Measurements from ENCODE around the gene COA3. TPM values are rescaled to one million over a fixed set of nuclear protein-coding genes. Genes with fewer than 3 reads are reported as not detected.

COA3 gene
- polyA plus RNA-seq, 4 donors: 101 to 317 (median 296) TPM

DNA sequence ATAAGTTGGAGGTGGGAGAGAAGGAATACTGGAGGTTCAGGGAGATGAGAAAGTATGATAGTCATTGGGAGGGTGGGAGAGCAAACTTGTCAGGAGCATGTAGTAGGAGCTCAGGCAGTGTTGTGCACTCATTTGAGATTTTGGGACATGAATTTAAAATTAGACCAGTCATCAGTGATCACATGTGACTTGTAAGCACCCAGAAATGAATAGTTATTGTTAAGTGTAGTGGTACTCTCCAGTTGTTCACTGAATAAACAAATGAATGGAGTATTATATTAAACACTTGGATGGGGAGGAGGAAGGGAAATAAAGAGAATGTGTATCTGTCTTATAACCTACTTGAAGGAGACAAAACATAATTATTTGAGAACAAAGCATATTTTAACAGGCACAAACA lies 32.5 kb upstream of the COA3 start:
- peaks cover 0 to 10% (median 0%) of the 10 kb centered on the region in 3 donors for H3K36me3 ChIP-seq (ENCODE audit: control insufficient read depth in 3 of 3, insufficient read depth in 2 of 3, low read depth in 1 of 3, low read length in 3 of 3)
- H3K27ac ChIP-seq (ENCODE audit: low read depth in 1 of 3, low read length in 2 of 3): no peak overlapping the region
- FAIRE-seq: no peak
- no peaks in the 10 kb centered on the region for H3K27me3 ChIP-seq (ENCODE audit: control insufficient read depth in 3 of 3, insufficient read depth in 3 of 3, low read length in 3 of 3)
- DNase-seq: no peak
- H3K4me3 ChIP-seq (ENCODE audit: low read depth in 1 of 3, low read length in 3 of 3): no peak overlapping the region
- peaks cover 0 to 14% (median 6%) of the 10 kb centered on the region in 3 donors for H3K4me1 ChIP-seq (ENCODE audit: control insufficient read depth in 3 of 3, insufficient read depth in 2 of 3, low read depth in 1 of 3, low read length in 2 of 3)
- H3K9me3 ChIP-seq (ENCODE audit: control insufficient read depth in 2 of 2, insufficient read depth in 1 of 2, low read depth in 1 of 2, low read length in 1 of 2): no peaks in the 10 kb centered on the region

DNA sequence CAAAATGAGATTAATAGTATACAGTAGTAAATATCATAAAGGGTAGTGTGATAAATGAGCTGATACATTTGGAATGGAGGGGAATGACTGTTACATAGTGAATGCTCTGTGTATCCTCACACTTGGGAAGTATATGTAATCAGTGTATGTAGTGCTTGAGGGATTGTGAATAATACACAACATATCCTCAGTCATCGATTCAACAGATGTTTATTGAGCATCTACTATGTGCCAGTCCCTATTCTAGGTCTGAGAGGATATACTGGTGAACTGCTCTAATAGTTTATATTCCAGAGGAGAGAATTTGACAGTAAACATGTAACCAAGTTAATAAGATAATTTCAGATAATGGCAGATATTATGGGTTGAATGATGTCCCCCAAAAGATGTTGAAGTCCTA lies 29.0 kb upstream of the COA3 start:
- no peak overlapping the region for H3K4me3 ChIP-seq (ENCODE audit: low read depth in 1 of 3, low read length in 3 of 3)
- H3K4me1 ChIP-seq (ENCODE audit: control insufficient read depth in 3 of 3, insufficient read depth in 2 of 3, low read depth in 1 of 3, low read length in 2 of 3): peaks cover 0 to 6% (median 0%) of the 10 kb centered on the region in 3 donors
- no peaks in the 10 kb centered on the region for H3K9me3 ChIP-seq (ENCODE audit: control insufficient read depth in 2 of 2, insufficient read depth in 1 of 2, low read depth in 1 of 2, low read length in 1 of 2)
- H3K36me3 ChIP-seq (ENCODE audit: control insufficient read depth in 3 of 3, insufficient read depth in 2 of 3, low read depth in 1 of 3, low read length in 3 of 3): peaks cover 0 to 3% (median 0%) of the 10 kb centered on the region in 3 donors
- no peak for FAIRE-seq
- H3K27ac ChIP-seq (ENCODE audit: low read depth in 1 of 3, low read length in 2 of 3): no peak overlapping the region
- DNase-seq: no peak
- WGBS, 3 donors: 95 to 100% (median 100%) methylated on average over 1 of the region's 1 CpG
- no peaks in the 10 kb centered on the region for H3K27me3 ChIP-seq (ENCODE audit: control insufficient read depth in 3 of 3, insufficient read depth in 3 of 3, low read length in 3 of 3)

DNA sequence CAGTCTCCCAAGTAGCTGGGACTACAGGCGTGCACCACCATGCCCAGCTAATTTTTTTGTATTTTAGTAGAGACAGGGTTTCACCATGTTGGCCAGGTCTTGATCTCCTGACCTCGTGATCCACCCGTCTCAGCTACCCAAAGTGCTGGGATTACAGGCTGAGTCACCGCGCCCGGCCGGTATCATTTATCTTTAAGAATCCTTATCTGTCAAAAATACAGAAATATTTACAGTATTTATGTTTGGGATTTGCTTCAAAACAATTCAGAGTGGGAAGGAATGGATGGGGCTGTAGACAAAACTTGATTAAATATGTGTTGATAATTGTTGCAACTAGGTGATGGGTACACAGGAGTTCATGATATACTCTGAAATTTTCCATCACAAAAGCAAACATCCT lies 22.7 kb upstream of the COA3 start:
- Histone ChIP-seq H3K36me3 (ENCODE audit: control insufficient read depth in 3 of 3, insufficient read depth in 2 of 3, low read depth in 1 of 3, low read length in 3 of 3) (peaks cover 11 to 49% (median 15%) of the 10 kb centered on the region in 3 donors), H3K4me1 (ENCODE audit: control insufficient read depth in 3 of 3, insufficient read depth in 2 of 3, low read depth in 1 of 3, low read length in 2 of 3) (peaks cover 0 to 3% (median 0%) of the 10 kb centered on the region in 3 donors), H3K4me3 (ENCODE audit: low read depth in 1 of 3, low read length in 3 of 3) (no peak overlapping the region), H3K9me3 (ENCODE audit: control insufficient read depth in 2 of 2, insufficient read depth in 1 of 2, low read depth in 1 of 2, low read length in 1 of 2) (no peaks in the 10 kb centered on the region), H3K27ac (ENCODE audit: low read depth in 1 of 3, low read length in 2 of 3) (no peak overlapping the region), H3K27me3 (ENCODE audit: control insufficient read depth in 3 of 3, insufficient read depth in 3 of 3, low read length in 3 of 3) (no peaks in the 10 kb centered on the region)
- 88 to 92% (median 89%) methylated on average over 7 of the region's 7 CpGs for WGBS, 3 donors
- DNase-seq (no peak), FAIRE-seq (no peak)

GRCh38 chr17:42819939-42820535 lies 21.5 kb upstream of the COA3 start:
- Histone ChIP-seq H3K27me3 (ENCODE audit: control insufficient read depth in 3 of 3, insufficient read depth in 3 of 3, low read length in 3 of 3) (no peaks in the 10 kb centered on the region), H3K36me3 (ENCODE audit: control insufficient read depth in 3 of 3, insufficient read depth in 2 of 3, low read depth in 1 of 3, low read length in 3 of 3) (peaks cover 17 to 54% (median 23%) of the 10 kb centered on the region in 3 donors), H3K9me3 (ENCODE audit: control insufficient read depth in 2 of 2, insufficient read depth in 1 of 2, low read depth in 1 of 2, low read length in 1 of 2) (no peaks in the 10 kb centered on the region), H3K4me1 (ENCODE audit: control insufficient read depth in 3 of 3, insufficient read depth in 2 of 3, low read depth in 1 of 3, low read length in 2 of 3) (peaks cover 0 to 3% (median 0%) of the 10 kb centered on the region in 3 donors), H3K4me3 (ENCODE audit: low read depth in 1 of 3, low read length in 3 of 3) (no peak overlapping the region), H3K27ac (ENCODE audit: low read depth in 1 of 3, low read length in 2 of 3) (no peak overlapping the region)
- FAIRE-seq (no peak), DNase-seq (peak; percentile 66 to 74)
- WGBS, 3 donors: 27 to 31% (median 28%) methylated on average over 2 of the region's 2 CpGs

- DNase-seq (no peak), FAIRE-seq (no peak)
- Histone ChIP-seq H3K4me1 (ENCODE audit: control insufficient read depth in 3 of 3, insufficient read depth in 2 of 3, low read depth in 1 of 3, low read length in 2 of 3) (peaks cover 0 to under 1% (median 0%) of the 10 kb centered on the region in 3 donors), H3K36me3 (ENCODE audit: control insufficient read depth in 3 of 3, insufficient read depth in 2 of 3, low read depth in 1 of 3, low read length in 3 of 3) (peaks cover 17 to 59% (median 28%) of the 10 kb centered on the region in 3 donors), H3K4me3 (ENCODE audit: low read depth in 1 of 3, low read length in 3 of 3) (no peak overlapping the region), H3K27me3 (ENCODE audit: control insufficient read depth in 3 of 3, insufficient read depth in 3 of 3, low read length in 3 of 3) (no peaks in the 10 kb centered on the region), H3K27ac (ENCODE audit: low read depth in 1 of 3, low read length in 2 of 3) (no peak overlapping the region), H3K9me3 (ENCODE audit: control insufficient read depth in 2 of 2, insufficient read depth in 1 of 2, low read depth in 1 of 2, low read length in 1 of 2) (no peaks in the 10 kb centered on the region)
- WGBS, 3 donors: 78 to 94% (median 81%) methylated on average over 5 of the region's 5 CpGs
These were observed 19.9 kb upstream of the COA3 start for GRCh38 chr17:42818379-42818778.

- WGBS, 3 donors: 57 to 61% (median 60%) methylated on average over 1 of the region's 1 CpG
- Histone ChIP-seq H3K27ac (ENCODE audit: low read depth in 1 of 3, low read length in 2 of 3) (no peak overlapping the region), H3K4me1 (ENCODE audit: control insufficient read depth in 3 of 3, insufficient read depth in 2 of 3, low read depth in 1 of 3, low read length in 2 of 3) (no peaks in the 10 kb centered on the region), H3K36me3 (ENCODE audit: control insufficient read depth in 3 of 3, insufficient read depth in 2 of 3, low read depth in 1 of 3, low read length in 3 of 3) (peaks cover 17 to 59% (median 28%) of the 10 kb centered on the region in 3 donors), H3K27me3 (ENCODE audit: control insufficient read depth in 3 of 3, insufficient read depth in 3 of 3, low read length in 3 of 3) (no peaks in the 10 kb centered on the region), H3K9me3 (ENCODE audit: control insufficient read depth in 2 of 2, insufficient read depth in 1 of 2, low read depth in 1 of 2, low read length in 1 of 2) (no peaks in the 10 kb centered on the region), H3K4me3 (ENCODE audit: low read depth in 1 of 3, low read length in 3 of 3) (no peak overlapping the region)
- FAIRE-seq: no peak
- no peak for DNase-seq
These were observed 19.4 kb upstream of the COA3 start for GRCh38 chr17:42817866-42818265.

DNA sequence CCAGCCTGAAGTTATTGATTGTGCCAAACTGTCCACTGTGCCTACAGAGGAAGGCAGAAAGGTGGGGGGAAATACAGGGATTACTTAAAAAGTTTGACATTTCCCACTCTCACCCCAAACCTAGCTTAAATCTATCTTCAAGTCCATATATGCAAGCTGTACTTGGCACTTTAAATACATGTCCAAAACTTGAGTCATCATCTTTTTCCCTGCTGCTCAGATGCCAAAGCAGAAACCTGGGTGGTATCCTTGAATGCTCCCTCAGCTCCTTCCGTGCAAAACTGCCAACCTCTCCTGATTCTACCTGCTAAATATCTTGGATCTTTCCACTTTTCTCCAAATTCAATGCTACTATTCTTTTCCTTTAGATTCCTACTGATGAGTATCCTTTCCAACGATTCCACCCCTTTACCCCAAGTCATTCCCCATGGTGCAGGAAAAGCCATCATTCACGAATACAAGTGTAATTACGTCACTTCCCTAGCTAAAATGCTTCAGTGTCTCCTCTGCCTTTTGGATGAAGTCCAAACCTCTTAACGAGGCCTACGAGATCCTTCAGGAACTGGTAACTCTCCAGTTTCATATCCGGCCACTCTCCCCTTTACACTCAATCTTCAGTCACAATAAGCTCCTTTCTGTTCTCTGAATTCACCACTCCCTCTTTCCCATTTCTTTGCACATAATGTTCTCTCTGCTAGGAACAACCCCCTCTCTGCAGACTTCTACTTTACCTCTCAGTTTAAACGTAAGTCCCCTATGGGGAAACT lies 16.3 kb upstream of the COA3 start:
- no peaks in the 10 kb centered on the region for H3K9me3 ChIP-seq (ENCODE audit: control insufficient read depth in 2 of 2, insufficient read depth in 1 of 2, low read depth in 1 of 2, low read length in 1 of 2)
- DNase-seq (no peak), FAIRE-seq (no peak)
- H3K36me3 ChIP-seq (ENCODE audit: control insufficient read depth in 3 of 3, insufficient read depth in 2 of 3, low read depth in 1 of 3, low read length in 3 of 3): peaks cover 22 to 49% (median 27%) of the 10 kb centered on the region in 3 donors
- no peak overlapping the region for H3K4me3 ChIP-seq (ENCODE audit: low read depth in 1 of 3, low read length in 3 of 3)
- H3K27me3 ChIP-seq (ENCODE audit: control insufficient read depth in 3 of 3, insufficient read depth in 3 of 3, low read length in 3 of 3): no peaks in the 10 kb centered on the region
- WGBS, 3 donors: 57 to 84% (median 81%) methylated on average over 8 of the region's 8 CpGs
- H3K4me1 ChIP-seq (ENCODE audit: control insufficient read depth in 3 of 3, insufficient read depth in 2 of 3, low read depth in 1 of 3, low read length in 2 of 3): no peaks in the 10 kb centered on the region
- H3K27ac ChIP-seq (ENCODE audit: low read depth in 1 of 3, low read length in 2 of 3): peak overlapping the region in 1 of 3 donors; percentile 20

DNA sequence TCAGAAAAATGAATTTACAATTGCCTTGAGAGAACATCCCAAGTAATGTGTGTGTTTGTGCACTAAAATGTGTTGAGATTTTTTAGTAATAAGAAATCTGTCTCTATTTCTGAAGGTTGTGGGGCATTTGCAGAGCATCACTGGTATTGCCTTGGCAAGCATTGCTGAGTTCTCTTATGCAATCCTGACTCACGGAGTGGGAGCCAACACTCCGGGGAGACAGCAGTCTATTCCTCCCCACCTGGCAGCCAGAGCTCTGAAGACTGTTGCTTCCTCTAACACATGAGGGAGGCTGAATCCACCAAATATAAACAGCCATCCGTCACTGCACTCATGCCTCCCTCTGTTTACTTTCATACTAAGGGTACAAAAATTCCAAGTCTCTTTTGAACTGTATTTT lies 10.7 kb upstream of the COA3 start:
- peaks cover 0 to 22% (median 4%) of the 10 kb centered on the region in 3 donors for H3K4me1 ChIP-seq (ENCODE audit: control insufficient read depth in 3 of 3, insufficient read depth in 2 of 3, low read depth in 1 of 3, low read length in 2 of 3)
- H3K36me3 ChIP-seq (ENCODE audit: control insufficient read depth in 3 of 3, insufficient read depth in 2 of 3, low read depth in 1 of 3, low read length in 3 of 3): peaks cover 4 to 14% (median 5%) of the 10 kb centered on the region in 3 donors
- H3K27me3 ChIP-seq (ENCODE audit: control insufficient read depth in 3 of 3, insufficient read depth in 3 of 3, low read length in 3 of 3): no peaks in the 10 kb centered on the region
- 29 to 44% (median 40%) methylated on average over 3 of the region's 3 CpGs for WGBS, 3 donors
- no peak overlapping the region for H3K4me3 ChIP-seq (ENCODE audit: low read depth in 1 of 3, low read length in 3 of 3)
- no peaks in the 10 kb centered on the region for H3K9me3 ChIP-seq (ENCODE audit: control insufficient read depth in 2 of 2, insufficient read depth in 1 of 2, low read depth in 1 of 2, low read length in 1 of 2)
- no peak for FAIRE-seq
- H3K27ac ChIP-seq (ENCODE audit: low read depth in 1 of 3, low read length in 2 of 3): no peak overlapping the region
- DNase-seq: no peak

Measured in small intestine (tissue), 7 donors.